Tibial artery (tissue), 4 donors: ENCODE results near the gene DOCK8.

ENCODE experiments used
- DNase-seq, 2 donors: peaks; one replicate each; pipeline ENCODE4 v3.0.0-alpha.2; 2019
- H3K27ac ChIP-seq, 2 donors: fragments of 200-600 bp; sonication (generic) in 1 of 2; 1 replicate in 1 of 2; 2 replicates in 1 of 2; pipeline ENCODE4 v1.5.1; 2018 to 2019; ENCODE audit warnings: mild to moderate bottlenecking in 1 of 2
- H3K27me3 ChIP-seq, 2 donors: fragments of 200-600 bp; sonication (generic) in 1 of 2; one replicate each; pipeline versions ENCODE4 v1.5.1 to v1.6.0; 2016 to 2019
- H3K36me3 ChIP-seq, 3 donors: fragments of 200-600 bp; sonication (generic) in 2 of 3; one replicate each; pipeline ENCODE4 v1.5.1; 2016 to 2019; ENCODE audit warnings: mild to moderate bottlenecking in 2 of 3
- H3K4me1 ChIP-seq, 4 donors: fragments of 200-600 bp; sonication (generic) in 2 of 4; 1 replicate in 3 of 4; 2 replicates in 1 of 4; pipeline ENCODE4 v1.5.1; 2016 to 2019
- H3K4me3 ChIP-seq, 2 donors: fragments of 200-600 bp; sonication (generic) in 1 of 2; 1 replicate in 1 of 2; 2 replicates in 1 of 2; pipeline ENCODE4 v1.5.1; 2018 to 2019; ENCODE audit warnings: mild to moderate bottlenecking in 2 of 2
- H3K9me3 ChIP-seq, 3 donors: fragments of 200-600 bp; sonication (generic) in 1 of 3; one replicate each; pipeline ENCODE4 v1.5.1; 2016 to 2019
- intact Hi-C: fragments of 100-400 bp; cut with DNase I; formaldehyde crosslinking; loops from one replicate; pipeline ENCODE4 v1.15.0; 2023; ENCODE audit warnings: low total_unique reads
- TF ChIP-seq, protein P1 (sequence below), 2 experiments: fragments of 200-600 bp in 1 of 2; fragments of 450-650 bp in 1 of 2; IDR thresholded peaks; one replicate each; pipeline ENCODE4 v1.5.1; 2017 to 2019; ENCODE audit warnings: antibody characterized with exemption in 2 of 2, mild to moderate bottlenecking in 1 of 2, moderate library complexity in 1 of 2

The DOCK8 gene

DNA sequence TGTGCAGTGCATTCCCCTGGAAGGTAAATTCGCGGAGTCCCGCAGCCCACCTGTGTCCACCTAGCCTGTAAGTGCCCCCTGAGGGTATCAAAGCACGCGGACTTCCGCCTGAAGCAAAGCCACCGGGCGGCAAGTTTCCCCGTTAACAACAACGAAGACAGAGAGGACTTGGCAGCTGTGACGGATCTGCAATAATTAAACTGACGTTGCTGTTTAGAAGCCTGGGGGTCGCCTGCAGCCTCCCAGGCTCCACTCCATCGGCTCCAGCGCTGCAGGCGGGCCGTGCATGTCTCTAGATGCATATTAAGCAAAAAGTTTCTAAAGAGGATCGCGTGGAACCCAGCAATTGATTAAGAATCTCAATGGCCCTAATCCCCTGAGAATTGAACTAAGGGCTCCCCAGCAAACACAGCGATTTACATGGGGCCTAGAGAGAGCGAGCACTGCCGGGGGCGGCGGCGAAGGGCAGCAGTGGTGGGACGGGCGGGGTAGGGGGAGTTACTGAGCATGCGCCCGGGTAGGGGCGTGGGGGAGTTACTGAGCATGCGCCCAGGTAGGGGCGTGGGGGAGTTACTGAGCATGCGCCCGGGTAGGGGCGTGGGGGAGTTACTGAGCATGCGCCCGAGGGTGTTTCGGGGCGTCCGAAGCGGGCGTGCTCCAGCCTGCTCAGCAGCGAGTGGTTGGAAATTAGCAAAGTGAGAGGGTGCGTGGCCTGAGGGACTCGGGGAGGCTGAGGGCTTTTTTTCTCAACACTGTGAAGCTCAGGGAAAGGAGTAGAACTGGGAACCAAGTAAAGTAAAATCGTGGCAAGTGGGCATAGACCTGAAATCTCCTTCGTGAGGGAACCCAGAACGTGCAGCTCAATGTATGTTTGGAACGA, 255.2 kb downstream of the DOCK8 start:
- peaks cover 6 to 13% (median 9%) of the 10 kb centered on the region in 4 donors for H3K4me1 ChIP-seq
- H3K9me3 ChIP-seq = no peaks in the 10 kb centered on the region
- intact Hi-C loops = loop anchor here (2.0 kb wide), 1 partner anchor 33 kb away; no protein-coding TSS in a partner anchor
- H3K27me3 ChIP-seq = no peaks in the 10 kb centered on the region
- TF ChIP-seq, protein P1, sequence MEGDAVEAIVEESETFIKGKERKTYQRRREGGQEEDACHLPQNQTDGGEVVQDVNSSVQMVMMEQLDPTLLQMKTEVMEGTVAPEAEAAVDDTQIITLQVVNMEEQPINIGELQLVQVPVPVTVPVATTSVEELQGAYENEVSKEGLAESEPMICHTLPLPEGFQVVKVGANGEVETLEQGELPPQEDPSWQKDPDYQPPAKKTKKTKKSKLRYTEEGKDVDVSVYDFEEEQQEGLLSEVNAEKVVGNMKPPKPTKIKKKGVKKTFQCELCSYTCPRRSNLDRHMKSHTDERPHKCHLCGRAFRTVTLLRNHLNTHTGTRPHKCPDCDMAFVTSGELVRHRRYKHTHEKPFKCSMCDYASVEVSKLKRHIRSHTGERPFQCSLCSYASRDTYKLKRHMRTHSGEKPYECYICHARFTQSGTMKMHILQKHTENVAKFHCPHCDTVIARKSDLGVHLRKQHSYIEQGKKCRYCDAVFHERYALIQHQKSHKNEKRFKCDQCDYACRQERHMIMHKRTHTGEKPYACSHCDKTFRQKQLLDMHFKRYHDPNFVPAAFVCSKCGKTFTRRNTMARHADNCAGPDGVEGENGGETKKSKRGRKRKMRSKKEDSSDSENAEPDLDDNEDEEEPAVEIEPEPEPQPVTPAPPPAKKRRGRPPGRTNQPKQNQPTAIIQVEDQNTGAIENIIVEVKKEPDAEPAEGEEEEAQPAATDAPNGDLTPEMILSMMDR (IDR thresholded peaks at IDR 0.05) = no peak
- DNase-seq = peak; percentile 71 to 90
- no peaks in the 10 kb centered on the region for H3K36me3 ChIP-seq
- peak overlapping the region; percentile 54 to 72 for H3K4me3 ChIP-seq
- H3K27ac ChIP-seq = peak overlapping the region; percentile 36 to 45

DNA sequence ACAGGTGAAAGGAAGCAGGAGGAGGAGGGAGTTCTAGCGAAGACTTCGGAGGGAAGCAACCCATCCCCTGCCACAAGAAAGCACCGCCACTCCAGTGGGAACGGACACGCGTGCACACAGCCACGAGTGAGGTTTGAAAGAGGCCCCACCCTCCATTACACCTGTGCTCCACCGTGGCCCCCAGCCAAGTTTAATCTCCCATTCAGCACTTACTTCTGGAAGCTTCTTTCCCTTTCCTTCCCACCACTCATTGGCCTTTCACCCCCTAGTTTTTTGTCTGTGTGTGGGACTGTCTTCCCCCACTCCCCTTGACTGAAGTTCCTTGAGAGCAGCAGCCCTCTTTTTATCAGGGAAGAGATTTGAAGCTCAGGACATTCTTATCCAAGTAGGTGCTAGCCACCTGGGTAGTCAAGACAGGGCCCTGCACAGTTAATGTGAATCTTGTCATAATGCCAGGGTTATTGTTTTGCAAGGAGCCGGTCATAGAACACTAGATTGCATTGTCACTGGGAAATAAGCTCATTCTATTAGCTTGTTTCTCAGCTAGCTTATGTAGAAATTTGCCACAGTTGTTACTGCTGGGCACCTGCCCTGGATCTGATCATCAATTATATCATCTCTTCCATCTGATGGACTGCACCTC, 256.0 kb downstream of the DOCK8 start:
- peak overlapping the region; percentile 36 to 45 for H3K27ac ChIP-seq
- peak; percentile 33 to 67 for DNase-seq
- TF ChIP-seq, protein P1 (IDR thresholded peaks at IDR 0.05) = no peak
- H3K36me3 ChIP-seq = no peaks in the 10 kb centered on the region
- no peaks in the 10 kb centered on the region for H3K27me3 ChIP-seq
- intact Hi-C loops = no loop called here
- peak overlapping the region; percentile 54 to 72 for H3K4me3 ChIP-seq
- no peaks in the 10 kb centered on the region for H3K9me3 ChIP-seq
- H3K4me1 ChIP-seq = peaks cover 6 to 13% (median 9%) of the 10 kb centered on the region in 4 donors

DNA sequence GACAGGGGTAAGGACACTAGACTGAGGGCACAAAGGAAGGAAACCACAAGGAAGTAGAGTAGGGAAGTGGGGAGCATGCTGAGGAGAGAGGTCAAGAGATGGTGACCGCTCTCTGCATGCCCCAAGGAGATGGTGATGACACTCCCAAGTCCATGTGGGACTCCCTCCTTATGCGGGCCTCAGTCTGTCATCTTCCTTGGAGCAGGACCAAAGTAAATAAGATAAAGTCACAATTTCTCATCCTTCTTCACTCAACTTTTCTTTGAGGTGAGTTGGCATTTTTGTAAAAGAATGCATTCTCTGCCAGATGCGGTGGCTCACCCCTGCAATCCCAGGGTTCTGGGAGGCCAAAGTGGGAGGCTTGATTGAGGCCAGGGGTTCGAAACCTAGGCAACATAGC, 256.7 kb downstream of the DOCK8 start:
- DNase-seq = no peak
- Histone ChIP-seq H3K4me3 (no peak overlapping the region), H3K9me3 (no peaks in the 10 kb centered on the region), H3K36me3 (no peaks in the 10 kb centered on the region), H3K4me1 (peaks cover 6 to 13% (median 9%) of the 10 kb centered on the region in 4 donors), H3K27me3 (no peaks in the 10 kb centered on the region), H3K27ac (no peak overlapping the region)
- TF ChIP-seq, protein P1 (IDR thresholded peaks at IDR 0.05) = no peak
- intact Hi-C loops = no loop called here

DNA sequence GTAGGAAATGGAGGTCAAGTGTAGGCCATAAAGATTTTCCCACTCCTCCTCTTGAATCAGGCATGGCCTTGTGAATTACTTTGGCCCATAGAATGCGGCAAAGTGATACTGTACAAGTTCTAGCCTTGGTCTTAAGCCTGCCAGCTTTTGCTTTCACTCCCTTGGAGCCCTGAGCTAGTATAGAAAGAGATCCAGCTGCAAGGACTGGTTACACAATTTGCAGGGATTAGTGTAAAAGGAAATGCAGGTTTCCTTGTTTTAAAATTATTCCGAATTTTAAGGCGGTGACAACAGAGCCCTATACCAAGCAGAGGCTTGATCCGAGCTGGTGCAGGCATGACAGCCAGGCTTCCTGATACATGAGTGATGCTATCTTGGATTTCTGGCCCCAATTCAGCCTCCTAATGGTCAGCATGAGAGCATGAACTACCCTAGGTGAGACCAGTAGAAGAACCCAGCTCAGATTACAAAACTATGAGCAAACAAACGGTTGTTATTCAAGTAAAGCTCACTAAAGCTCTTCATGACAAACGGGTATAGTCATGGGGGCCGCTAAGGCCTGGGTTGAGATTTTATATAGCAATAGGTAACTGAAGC, 257.9 kb downstream of the DOCK8 start:
- no peaks in the 10 kb centered on the region for H3K27me3 ChIP-seq
- DNase-seq = no peak
- H3K9me3 ChIP-seq = no peaks in the 10 kb centered on the region
- intact Hi-C loops = no loop called here
- no peak overlapping the region for H3K4me3 ChIP-seq
- TF ChIP-seq, protein P1 (IDR thresholded peaks at IDR 0.05) = no peak
- peaks cover 6 to 13% (median 9%) of the 10 kb centered on the region in 4 donors for H3K4me1 ChIP-seq
- no peaks in the 10 kb centered on the region for H3K36me3 ChIP-seq
- H3K27ac ChIP-seq = no peak overlapping the region

DNA sequence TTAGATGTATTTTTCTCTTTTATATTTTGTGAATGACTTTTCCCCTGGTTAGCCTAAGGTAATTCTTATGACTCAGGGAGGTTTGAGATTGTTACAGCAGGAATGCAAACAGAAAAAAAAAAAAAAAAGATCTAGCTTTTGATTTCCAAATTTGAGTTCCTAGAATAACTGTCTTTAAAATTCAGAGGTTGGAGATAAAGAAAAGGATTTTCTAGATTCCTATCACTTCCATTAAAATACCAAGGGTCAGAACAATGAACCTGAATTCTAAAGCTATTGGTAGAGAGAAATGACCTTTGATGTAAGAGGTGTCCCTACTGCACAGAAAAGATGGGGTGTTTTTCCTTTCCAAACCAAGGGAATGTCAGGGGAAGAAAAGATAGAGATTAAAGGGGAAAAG, 262.5 kb downstream of the DOCK8 start:
- Histone ChIP-seq H3K9me3 (no peaks in the 10 kb centered on the region), H3K27me3 (no peaks in the 10 kb centered on the region), H3K36me3 (no peaks in the 10 kb centered on the region), H3K4me3 (no peak overlapping the region), H3K4me1 (no peaks in the 10 kb centered on the region), H3K27ac (no peak overlapping the region)
- TF ChIP-seq, protein P1 (IDR thresholded peaks at IDR 0.05) = no peak
- intact Hi-C loops = no loop called here
- no peak for DNase-seq
